Activated CD4-positive, alpha-beta T cell treated with anti-CD3 and anti-CD28 coated beads, Interleukin-10, Interleukin-2, amounts not matched to agents 100 ng/mL and 50 ng/mL, durations not matched to agents 16 hours and 8 hours (primary cell): ENCODE measurements around the gene CSTF1.
"Not testable (repeated sequence)": the region's sequence is repeated elsewhere in the genome, so short reads cannot be mapped to it uniquely, and the experiment has no call there.

Source experiments
- DNase-seq: peaks from one replicate; pipeline ENCODE4 v3.0.0-alpha.2; 2020

The CSTF1 gene

DNA sequence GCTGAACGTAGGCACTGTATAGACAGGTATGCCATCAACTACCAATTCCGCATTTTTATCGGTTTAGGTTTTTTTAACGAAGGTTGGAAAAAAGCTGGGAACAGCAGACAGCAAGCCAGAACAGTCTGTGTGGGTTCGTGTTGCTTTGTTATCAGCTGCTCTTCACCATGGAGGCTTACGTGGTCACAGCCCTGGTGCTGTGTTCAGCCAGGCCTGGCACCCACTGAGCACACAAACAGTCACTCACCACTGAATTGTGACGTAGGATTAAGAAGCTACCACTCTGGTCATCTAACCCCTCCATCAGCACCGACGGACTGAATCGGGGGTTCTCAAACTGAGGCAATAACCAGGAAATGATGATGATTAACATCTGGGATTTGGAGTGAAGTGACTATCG, 20.5 kb upstream of the CSTF1 start:
- DNase-seq, result no peak

DNA sequence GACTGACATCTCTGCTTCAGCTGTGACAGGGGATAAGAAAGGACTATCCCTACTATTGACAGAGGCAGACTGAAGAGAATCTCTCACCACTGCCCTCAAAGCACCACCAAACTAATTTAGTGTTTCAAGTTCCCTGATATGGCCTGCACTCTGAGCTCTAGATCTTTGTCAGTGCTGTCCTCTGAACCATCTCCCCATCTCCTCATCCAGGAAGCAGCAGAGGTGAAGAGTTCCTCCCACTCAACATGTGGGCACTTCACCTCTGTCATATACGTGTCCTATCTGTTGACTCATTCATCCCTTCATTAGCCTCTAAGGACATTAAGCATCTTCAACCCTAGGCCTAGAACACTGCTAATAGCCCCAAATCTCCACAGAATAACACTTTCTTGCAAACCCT, 19.6 kb upstream of the CSTF1 start:
- DNase-seq, result peak; percentile 48

DNA sequence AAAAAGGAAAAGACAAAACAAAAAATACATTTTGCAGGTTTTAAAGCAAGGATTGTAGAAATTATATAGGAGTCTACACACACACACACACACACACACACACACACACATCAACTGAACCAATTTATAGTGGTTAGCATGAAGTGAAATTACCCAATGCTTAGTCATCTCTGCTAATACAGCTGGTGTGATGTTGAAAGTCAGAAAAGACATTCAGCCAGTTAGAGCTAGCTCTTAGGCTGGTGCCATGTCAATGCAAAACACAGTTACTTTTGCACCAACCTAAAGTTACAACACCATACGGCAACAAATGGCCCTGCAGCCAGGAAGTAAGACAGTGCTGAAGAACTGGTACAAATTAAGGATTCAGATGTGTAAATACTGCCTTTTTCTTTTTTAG, 18.5 kb upstream of the CSTF1 start:
- peak; percentile 83 for DNase-seq

DNA sequence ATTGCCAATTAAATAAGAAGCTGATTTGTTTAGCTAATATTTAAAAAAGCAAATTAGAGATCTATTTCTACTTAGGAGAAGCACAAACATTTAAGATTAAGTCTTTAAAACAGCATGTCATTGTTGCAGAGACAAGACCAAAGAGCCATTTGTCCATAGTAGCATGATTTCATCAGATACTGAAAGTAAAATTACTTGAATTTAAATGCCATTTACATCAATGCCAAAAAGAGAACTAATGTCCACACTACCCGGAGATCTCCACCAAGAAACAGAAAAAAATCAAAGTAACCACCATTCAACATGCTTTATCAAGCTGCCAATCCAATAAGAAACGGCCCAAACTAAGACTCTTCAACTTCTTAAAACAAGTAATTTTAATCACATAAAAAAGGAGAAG, 16.1 kb upstream of the CSTF1 start:
- no peak for DNase-seq

DNA sequence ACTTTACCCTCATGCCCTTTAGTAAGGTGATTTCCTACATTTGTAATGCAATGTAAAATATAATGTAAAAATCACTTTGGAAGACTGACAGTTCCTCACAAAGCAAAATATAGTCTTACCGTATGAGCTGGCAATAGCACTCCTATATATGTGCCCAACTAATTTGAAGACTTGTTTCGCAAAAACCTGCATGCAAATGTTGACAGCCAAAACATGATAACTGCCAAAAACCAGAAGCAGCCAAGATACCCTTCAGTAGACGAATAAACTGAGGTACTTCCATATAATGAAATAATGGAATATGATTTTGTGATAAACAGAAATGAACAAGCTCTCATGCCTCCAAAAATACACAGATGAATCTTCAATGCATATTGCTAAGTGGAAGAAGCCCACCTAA, 14.1 kb upstream of the CSTF1 start:
- DNase-seq, result no peak

DNA sequence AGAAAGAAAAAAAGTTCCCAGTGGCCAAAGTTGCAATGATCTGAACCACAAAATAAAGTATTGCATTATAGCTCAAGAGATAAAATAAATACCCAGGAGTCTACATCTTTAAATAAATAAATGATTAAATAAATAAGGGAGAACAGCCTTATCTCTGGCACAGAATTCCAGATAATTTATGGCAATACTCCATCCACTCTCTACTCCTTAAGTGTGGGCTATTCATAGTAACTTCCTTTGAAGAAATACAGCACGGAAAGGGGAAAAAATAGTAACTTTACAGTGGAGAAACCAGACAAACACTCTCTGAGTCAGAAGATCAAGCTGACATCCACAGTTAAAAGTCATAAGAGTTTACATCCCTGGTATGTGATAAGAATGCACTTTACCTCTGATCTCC, 12.1 kb upstream of the CSTF1 start:
- DNase-seq, result no peak

DNA sequence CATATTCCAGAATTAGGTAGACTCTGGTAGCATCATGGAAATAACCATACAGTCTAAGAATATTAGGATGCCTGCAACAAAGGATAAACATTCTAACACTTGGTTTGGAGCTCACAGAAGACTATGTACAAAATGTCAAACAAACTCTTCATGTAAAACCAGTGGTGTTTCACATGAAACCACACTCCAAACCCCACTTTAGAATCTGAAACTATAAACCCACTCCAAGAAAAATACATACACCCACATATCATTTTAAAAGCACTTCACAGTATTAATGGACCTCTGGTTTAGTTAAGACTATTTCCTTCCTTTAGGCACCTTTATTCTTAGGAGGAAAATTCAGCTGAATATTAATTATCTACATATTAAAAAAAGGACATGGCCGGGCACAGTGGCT, 10.9 kb upstream of the CSTF1 start:
- DNase-seq, result no peak

DNA sequence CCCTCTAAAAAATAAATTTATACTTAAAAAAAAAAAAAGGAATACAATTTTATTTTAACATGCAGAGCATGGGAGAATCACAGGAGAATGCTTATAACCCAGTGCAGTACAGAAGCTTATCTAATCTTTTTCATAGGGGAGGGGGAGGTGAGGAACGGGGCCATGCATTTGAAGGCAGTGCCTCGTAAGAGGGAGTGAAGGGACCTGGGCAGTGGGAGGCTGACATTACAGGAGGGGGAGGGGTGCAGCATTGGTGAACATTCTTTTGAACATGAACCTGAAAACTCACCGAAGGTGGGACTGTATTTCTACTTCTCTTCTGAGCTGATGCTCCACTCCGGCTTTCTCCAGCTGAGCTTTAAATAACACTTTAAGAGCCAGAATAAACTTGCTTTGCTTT, 9.7 kb upstream of the CSTF1 start:
- no peak for DNase-seq

DNA sequence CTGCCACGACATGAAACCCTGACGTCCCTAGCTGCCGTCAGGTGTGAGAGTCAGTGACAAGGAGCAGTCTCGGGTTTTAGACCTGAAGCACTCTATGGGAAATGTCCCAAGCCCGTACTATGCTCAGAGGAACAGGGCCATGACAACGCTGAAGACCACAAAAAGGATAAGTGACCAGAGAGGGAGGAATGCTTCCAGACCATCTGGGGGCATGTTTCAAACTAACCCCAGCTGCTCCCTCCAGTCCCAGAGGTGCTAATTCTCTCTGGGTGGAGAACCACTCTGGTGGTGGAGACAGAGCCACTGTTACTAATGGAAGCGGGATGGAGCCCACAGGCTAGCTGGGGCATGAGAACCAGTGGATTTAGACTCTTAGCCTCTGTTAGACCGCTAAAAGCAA, 9.1 kb upstream of the CSTF1 start:
- DNase-seq, result no peak

DNA sequence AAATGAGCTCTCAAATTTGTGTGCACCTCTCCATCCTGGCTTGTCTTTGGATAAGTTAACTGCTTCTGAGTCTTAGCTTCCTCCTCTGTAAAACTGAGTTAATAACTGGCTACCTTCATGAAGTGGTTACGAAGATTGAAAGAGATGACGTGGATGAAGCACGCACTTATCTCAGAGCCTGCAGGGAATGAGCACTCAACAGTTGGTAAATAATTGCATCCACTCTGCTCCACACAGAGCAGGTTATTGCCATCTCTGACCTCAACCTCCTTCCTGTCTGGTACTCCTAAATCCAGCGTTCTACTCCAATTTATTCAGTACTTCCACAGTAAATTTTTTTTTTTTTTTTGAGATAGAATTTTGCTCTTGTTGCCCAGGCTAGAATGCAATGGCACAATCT, 7.3 kb upstream of the CSTF1 start:
- no peak for DNase-seq

DNA sequence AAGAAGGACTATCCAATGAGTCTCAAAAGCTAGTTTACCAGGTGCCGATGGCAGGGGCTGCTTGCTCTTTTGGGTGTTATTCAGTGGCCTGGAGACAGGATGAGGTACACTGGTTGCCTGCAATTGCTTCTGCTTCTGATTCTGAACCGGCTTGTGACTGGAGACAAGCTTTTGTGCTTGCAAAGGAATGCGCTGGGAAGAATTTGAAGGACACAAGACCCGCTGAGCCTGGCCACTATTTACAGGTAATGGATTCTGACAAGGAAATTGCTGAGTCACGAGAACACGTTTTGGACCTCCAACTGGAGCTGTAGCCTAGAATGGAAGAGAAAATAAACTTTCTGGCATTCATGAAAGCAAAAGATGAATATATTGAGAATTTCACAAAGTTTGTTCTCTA, 6.2 kb upstream of the CSTF1 start:
- no peak for DNase-seq

DNA sequence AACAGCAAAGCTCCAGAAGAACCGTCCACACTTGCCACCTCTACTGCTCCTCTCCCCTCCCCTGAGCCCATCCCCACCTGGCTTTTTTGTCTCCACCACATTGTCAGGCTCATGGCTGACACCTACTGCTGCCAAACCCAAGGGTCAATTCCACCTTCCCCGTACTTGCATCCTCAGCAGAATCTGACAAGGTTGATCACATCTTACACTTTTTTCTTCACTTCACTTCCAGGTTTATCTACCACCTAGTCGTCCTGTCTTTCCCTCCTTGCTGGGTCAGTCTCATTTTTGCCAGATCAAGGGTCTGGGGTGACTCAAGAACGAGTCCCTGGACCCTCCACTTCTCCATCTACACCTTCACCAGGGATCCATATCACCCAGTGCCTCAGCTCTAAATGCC, 3.6 kb upstream of the CSTF1 start:
- DNase-seq, result no peak

DNA sequence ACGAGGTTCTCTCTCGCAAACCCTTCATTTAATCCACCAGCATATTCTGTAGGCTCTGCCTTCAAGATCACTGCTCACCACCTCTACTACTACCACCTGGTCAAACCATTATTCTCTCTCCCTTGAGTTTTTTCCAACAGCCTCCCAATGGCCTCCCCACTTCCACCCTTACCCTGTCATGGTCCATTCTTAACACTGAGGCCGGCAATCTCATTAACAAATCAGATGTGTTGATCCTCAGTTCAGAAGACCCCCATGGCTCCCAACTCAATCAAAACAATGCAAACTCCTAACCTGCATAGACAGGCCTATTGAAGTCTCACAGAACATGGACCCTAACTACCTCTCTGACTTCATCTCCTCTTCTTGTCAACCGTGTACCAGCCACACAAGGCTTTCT, 2.6 kb upstream of the CSTF1 start:
- no peak for DNase-seq

DNA sequence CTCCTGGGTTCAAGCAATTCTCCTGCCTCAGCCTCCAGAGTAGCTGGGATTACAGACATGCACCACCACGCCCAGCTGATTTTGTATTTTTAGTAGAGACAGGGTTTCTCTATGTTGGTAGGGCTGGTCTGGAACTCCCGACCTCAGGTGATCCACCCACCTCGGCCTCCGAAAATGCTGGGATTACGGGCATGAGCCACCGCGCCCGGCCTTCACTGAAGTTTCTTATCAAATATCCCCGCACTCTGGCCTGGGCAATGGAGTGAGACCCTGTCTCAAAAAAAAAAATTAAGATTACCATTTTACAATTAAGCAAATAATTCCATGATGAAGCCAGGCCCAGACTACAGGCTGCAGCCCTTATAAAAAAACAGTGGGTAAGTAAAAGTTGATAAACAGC, 2.0 kb upstream of the CSTF1 start:
- DNase-seq, result not testable (repeated sequence)

DNA sequence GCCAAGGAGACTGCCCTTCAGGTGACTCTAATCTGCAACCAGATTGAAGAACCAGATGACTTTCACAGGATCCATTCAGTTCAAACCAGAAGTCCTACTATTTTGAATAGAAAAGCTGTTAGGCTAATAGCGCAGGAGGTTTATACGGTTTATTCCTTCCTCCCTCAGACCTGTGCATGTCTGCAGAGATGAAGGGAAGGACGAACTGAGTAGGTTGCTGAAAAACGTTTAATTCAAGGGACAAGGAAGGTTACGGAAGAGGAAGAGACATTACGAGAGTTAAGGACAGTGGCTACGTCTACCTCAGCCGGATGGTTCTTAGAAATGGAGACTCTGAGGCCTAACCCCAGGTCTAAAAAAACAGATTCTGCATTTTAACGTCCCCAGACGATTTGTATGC, 1.4 kb upstream of the CSTF1 start:
- DNase-seq, result no peak

DNA sequence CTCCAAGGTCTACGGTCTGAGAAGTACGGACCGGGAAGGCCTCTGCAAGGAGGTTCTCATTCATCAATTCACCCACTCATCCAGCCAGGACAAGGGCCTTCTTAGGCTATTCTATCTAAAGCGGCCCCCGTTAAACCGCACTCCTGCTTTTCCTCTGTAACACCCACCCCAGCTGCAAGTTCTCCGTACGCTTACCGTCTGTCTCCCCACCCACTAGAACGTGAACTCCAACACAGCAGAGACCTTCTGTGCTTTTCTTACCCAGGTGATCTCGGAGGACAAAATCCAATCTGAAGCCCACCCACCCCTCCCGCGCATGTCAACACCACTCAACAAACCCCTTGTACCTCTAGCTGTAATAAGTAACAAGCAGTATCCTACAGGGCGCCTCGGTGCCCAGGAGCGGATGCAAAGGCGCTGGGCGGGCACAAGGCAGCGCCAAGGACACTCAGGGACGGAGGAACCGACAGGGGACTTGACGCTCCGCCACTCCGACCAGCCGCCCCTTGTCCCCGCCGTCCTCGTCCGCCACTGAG, 781 bp upstream of the CSTF1 start:
- DNase-seq, result peak; percentile 12

DNA sequence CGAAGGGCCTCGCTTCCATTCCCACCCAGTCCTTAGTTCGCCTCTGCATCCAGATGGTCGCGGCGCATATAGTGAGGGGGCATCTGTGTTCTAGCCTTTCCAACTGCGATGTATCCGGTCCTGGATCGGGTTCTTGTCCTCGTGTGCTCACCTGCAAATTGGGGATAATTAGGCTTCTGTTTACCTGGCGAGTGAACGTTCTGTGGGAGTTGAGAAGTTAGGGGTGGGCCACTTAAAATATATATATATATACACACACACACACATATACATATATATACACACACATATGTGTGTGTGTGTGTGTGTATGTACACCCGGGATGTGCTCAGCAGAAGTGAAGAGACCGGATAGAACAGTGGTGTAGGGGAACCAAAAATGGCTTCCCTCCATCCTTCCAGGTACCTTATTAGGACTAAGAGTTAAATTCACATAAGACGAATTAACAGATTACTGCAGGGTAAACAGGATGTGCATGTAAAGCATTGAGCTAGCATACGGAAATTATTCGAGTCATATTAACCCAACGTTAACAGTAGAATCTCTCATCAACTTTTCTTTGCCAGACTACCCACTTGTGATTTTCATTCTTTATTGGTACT, 537 bp downstream of the CSTF1 start:
- peak; percentile 47 for DNase-seq

DNA sequence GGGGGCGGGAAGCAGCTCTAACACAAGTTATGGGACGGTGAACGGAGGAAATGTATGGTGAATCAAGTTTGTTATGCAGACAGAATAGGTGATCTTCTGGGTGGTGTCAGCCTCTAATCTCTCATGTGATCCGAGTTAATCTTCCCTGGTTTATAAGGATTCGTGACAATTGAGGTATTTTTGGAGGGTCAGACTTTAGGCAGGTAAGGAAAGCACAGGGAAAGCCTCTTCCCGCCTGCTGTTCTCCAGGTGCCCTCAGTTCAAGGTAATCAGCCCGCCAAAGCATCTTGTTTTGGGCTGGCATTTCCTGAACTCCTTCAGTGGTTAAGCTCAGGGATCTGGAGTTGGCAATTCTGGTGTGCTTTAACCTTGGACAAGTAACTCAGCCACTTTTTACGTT, 1.2 kb downstream of the CSTF1 start:
- no peak for DNase-seq

DNA sequence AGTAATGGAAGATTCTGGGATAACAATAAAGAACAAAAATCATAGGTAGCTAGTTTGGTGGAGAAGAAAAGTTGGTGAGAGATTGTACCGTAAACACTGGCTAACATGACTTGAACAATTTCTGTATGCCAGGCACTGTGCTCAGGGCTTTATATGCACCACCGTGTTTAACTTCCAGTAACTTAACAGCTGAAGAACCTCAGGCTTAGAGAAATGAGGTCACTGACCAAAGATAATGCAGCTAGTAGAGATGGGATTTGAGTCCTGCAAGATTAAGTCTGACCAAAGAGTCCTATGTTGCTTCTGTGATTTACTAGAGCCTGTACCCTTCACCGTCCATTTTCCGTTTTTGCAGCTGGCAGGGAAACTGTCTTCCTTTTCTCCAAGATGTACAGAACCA, 2.7 kb downstream of the CSTF1 start:
- DNase-seq, result no peak

DNA sequence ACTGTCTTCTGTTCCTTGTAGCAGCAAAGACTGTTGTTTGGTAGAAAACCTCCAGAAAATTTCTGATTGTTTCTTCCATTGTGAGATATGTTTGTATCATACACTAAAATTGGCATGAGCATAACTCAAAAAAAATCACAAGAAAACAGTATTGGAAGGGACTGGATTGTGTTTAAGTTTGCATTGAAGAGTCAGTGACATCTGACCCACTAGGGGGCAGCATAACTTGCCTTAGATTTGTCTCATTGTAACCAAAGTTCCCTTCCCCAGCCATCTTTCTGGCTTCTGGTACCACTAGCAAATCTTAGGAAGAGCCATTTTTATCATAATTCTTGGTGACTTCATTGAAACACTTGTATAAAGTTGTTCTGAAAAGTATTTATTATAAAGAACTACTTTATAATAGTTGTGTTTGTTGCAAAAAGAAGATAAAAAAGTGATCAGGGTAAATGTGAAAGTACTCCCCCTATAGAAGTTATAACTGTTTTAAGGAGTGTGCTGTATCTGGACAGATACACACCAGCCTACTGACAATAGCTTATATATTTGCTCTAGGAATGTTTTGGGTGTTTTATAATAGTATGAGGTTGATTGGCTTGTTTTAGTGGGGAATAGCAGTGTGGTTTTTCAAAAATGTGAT, 7.7 kb downstream of the CSTF1 start:
- peak; percentile 75 for DNase-seq

DNA sequence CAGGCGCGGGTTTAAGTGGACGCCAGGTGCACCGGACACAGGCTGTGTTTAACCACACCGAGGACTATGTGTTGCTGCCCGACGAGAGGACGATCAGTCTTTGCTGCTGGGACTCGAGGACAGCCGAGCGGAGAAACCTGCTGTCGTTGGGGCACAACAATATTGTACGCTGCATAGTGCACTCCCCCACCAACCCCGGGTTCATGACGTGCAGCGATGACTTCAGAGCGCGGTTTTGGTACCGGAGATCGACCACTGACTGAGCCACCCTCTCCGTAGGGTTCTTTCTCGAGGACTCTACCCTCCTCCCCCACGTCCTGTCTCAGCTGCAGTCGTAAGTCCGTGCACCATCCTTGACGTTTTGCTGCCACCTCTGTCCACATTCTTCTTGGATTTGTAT, 11.0 kb downstream of the CSTF1 start:
- no peak for DNase-seq

DNA sequence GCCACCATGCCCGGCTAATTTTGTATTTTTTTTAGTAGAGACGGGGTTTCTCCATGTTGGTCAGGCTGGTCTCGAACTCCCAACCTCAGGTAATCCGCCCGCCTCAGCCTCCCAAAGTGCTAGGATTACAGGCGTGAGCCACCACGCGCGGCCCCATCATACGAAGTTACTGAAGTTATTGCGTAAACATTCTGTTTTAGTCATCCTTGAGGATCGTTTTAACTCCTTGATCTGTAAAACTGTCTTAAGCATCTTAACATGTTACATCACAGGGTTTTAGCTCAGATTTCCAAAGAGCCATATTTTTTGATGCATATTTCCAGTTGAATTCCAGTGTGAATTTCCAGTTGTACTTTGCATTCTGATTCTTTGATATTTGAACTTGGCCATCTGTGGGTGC, 12.9 kb downstream of the CSTF1 start:
- DNase-seq, result not testable (repeated sequence)

DNA sequence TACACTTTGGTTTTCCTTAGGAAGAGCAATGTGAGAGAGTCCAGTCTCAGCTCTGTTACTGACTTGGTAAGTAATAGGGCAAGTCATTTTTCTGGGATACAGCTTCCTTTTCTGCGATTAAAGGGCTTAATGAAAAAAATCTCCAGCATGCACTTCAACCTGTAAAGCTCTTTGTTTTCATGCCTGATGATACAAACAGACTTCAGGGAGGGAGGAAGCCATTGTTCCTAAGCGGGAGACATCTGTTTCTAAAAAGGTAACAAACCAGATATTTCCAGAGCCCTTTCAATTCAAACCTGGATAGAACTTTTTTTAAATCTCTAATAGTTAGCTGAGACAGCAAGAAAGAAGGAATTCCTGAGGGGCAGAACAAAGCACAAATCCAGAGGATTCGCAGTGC, 14.5 kb downstream of the CSTF1 start:
- no peak for DNase-seq

DNA sequence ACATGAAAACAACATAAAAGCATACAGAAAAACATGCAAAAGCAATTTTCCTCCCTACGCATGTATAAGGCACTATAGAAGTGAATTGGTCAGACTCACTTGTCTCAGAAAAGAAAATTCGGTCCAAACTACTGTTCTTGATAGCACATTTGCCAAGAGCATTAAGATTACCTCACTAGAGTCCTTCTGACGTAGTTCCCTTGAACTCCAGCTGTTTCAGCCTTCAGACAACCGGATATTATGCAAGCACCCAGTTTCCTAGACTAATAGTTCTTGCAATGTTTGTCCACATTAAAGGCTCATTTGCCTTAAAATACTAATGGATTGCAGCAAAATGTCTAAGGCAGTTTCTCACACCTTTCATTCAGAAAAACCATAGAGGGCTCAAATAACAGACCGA, 17.1 kb downstream of the CSTF1 start:
- DNase-seq, result no peak

DNA sequence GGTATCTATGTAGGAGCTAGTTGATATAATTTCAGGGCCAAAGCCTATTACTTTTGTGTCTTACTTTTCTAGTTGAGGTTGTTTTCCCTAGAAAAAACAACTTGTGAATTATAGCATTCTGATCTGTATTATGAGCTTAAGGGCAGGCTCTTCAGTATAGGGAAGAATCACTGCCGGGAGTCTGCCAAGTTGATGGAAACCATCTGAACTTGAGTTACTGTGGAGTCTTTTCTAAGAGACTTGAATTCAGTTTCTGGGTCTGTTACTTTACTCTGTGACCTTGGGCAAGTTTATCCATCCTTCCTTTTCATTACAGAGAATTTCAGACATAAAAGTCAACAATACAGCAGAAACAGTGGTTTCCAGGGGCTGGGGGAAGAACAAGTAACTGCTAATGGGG, 17.5 kb downstream of the CSTF1 start:
- no peak for DNase-seq
